Osteoblast (primary cell): ENCODE measurements around the gene RTL9. TPM values are rescaled to one million over a fixed set of nuclear protein-coding genes. Genes with fewer than 3 reads are reported as not detected.
A peak's percentile ranks its signal among the peaks of the same experiment; 100 is the strongest.

ENCODE experiments used
- DNase-seq: peaks from one replicate; pipeline ENCODE4 v3.0.0; 2011; ENCODE audit warnings: low spot score, mixed read lengths; ENCODE audit not compliant: insufficient read length; ENCODE audit errors: missing footprints
- H2AFZ ChIP-seq: 2 replicates; pipeline ENCODE4 v1.6.0; 2011; ENCODE audit warnings: mild to moderate bottlenecking, low read length
- H3K27ac ChIP-seq: 2 replicates; pipeline ENCODE4 v1.5.1; 2011; ENCODE audit warnings: mild to moderate bottlenecking, low read depth, low read length, moderate library complexity
- H3K27me3 ChIP-seq: 2 replicates; pipeline ENCODE4 v1.6.0; 2012; ENCODE audit warnings: mild to moderate bottlenecking, control low read depth, inconsistent platforms, low read length, moderate library complexity; ENCODE audit not compliant: insufficient read depth
- H3K36me3 ChIP-seq: 2 replicates; pipeline ENCODE4 v1.5.1; 2011; ENCODE audit warnings: mild to moderate bottlenecking, low read length, control low read depth, moderate library complexity; ENCODE audit not compliant: insufficient read depth
- H3K4me1 ChIP-seq: 2 replicates; pipeline ENCODE4 v1.5.1; 2011; ENCODE audit warnings: mild to moderate bottlenecking, low read length, control low read depth, moderate library complexity; ENCODE audit not compliant: insufficient read depth
- H3K4me2 ChIP-seq: 2 replicates; pipeline ENCODE4 v1.6.0; 2011; ENCODE audit warnings: mild to moderate bottlenecking, low read length; ENCODE audit not compliant: insufficient read depth
- H3K4me3 ChIP-seq: fragments of 200-600 bp; sonication (generic); 3 replicates; pipeline ENCODE4 v1.5.1; 2012; ENCODE audit warnings: mild to moderate bottlenecking, low read length, inconsistent platforms; ENCODE audit not compliant: insufficient read depth
- H3K79me2 ChIP-seq: 2 replicates; pipeline ENCODE4 v1.6.0; 2012; ENCODE audit warnings: mild to moderate bottlenecking, low read length, control low read depth, inconsistent platforms; ENCODE audit not compliant: insufficient read depth
- H3K9me3 ChIP-seq: 2 replicates; pipeline ENCODE4 v1.5.1; 2011; ENCODE audit warnings: low read depth, low read length, control low read depth
- H4K20me1 ChIP-seq: 2 replicates; pipeline ENCODE4 v1.6.0; 2012; ENCODE audit warnings: mild to moderate bottlenecking, low read length, control low read depth; ENCODE audit not compliant: insufficient read depth
- CTCF ChIP-seq: IDR thresholded peaks from 2 replicates; pipeline ENCODE4 v1.5.1; 2011; ENCODE audit warnings: mild to moderate bottlenecking, low read depth, low read length, moderate library complexity; ENCODE audit errors: extremely low read depth
- total RNA-seq: library from RNA; depleted of rRNA; stranded (reverse); fragments of >200 nt; gene quantifications from 2 replicates; pipeline ENCODE4 v1.2.3, GENCODE V29; 2012

The RTL9 gene
- total RNA-seq, 1 donor, result 0.72 TPM

DNA sequence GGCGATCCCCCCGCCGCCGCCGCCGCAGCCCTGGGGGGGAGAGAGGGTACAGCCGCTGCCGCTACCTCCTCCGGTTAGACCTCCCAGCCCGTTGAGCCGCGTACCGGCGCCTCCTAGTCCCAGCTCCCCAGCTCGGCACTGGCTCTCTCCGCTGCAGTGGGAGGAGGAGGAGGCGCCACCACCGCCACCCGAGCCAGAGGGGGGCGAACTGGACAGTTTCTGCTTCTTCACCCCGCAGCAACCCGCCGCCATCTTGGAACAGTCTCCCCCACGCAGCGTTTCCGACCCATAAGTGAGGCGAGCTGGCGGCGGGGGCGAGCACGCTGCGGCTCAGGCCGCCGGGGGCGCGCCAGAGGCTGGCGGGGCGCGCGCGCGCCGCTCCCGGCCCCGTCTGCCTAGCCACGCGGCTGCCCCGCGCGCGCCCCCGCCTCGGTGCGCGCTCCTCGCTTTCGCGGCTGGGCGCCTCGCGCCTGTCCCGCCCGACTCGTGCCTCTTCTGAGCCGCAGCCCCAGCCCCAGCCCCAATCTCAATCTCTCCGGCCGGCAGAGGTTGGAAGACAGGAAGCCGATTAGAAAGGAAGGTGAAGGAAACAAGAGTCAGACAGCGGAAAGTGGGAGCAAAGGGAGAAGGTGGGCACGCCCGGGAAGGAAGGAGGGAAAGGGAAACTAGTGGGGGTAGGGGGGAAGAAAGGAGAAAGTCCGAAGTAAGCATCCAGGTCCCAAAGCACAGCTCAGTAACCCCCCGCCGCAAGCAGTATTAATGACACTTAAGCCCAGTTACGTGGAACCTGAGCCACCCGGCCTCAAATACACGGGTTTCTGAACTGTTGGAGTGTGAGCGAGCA lies 40.6 kb upstream of the RTL9 start, which contains the start of gene AMMECR1:
Gene AMMECR1 (minus strand): TSS at position 266 of the 844 bp plus-strand sequence. CDS start 14 bp downstream, at position 252.
- Histone ChIP-seq H3K4me3 (peak within 1 kb of the TSS; percentile 82), H3K79me2 (peaks cover 46% of the 10 kb centered on the region), H3K27me3 (peaks cover 5% of the 10 kb centered on the region), H3K27ac (peak within 1 kb of the TSS; percentile 80), H2AFZ (peak within 1 kb of the TSS; percentile 77), H3K36me3 (no peaks in the 10 kb centered on the region), H4K20me1 (peaks cover 16% of the 10 kb centered on the region), H3K9me3 (no peaks in the 10 kb centered on the region), H3K4me2 (peak within 1 kb of the TSS; percentile 81), H3K4me1 (peaks cover 11% of the 10 kb centered on the region)
- TF ChIP-seq CTCF, result no peak
- peak; percentile 95 for DNase-seq

GRCh38 chrX:110318664-110318968 lies 40.0 kb upstream of the RTL9 start:
- no peak for TF ChIP-seq CTCF

DNA sequence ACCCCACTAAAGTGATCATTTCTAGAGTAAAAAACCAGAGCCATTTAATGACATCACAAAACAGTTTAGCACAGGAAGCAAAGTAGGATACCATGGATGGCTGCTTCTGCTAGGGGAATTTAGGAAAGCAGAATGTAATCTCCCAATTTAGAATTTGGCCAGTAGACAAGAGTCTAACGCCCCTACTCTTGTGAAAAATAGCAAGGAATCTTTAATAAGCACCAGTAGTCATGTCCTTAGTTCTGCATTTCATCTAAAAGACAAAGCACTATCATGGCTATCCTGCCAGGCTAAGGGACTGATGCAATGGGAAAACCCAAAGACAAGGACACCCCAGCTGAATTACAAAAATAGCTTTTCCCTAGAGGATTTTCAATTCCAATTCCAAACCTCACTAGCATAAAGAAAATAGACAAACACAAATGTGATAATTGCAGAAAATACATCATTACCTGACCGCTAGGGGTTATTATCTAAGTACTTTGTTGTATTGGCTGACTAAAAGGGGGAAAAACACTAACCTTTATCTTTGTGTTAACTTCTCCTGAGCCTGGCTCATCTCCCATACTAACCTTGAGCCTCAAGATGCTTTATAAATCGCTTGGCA lies 38.2 kb upstream of the RTL9 start:
- Histone ChIP-seq H3K4me2 (no peak overlapping the region), H4K20me1 (no peaks in the 10 kb centered on the region), H3K4me3 (no peak overlapping the region), H2AFZ (no peak overlapping the region), H3K27me3 (peaks cover 3% of the 10 kb centered on the region), H3K27ac (no peak overlapping the region), H3K9me3 (no peaks in the 10 kb centered on the region), H3K79me2 (peaks cover 22% of the 10 kb centered on the region), H3K36me3 (no peaks in the 10 kb centered on the region), H3K4me1 (peaks cover 3% of the 10 kb centered on the region)
- DNase-seq, result no peak
- TF ChIP-seq CTCF, result no peak

More at GRCh38 chrX:110318664-110318968, 40.0 kb upstream of the RTL9 start:
- Histone ChIP-seq H4K20me1 (peaks cover 14% of the 10 kb centered on the region), H3K9me3 (no peaks in the 10 kb centered on the region), H3K79me2 (peaks cover 40% of the 10 kb centered on the region), H3K4me2 (peak overlapping the region; percentile 76), H3K4me1 (peaks cover 11% of the 10 kb centered on the region), H2AFZ (peak overlapping the region; percentile 77), H3K4me3 (peak overlapping the region; percentile 82), H3K27me3 (peaks cover 8% of the 10 kb centered on the region), H3K36me3 (no peaks in the 10 kb centered on the region), H3K27ac (peak overlapping the region; percentile 80)
- DNase-seq, result no peak

- no peaks in the 10 kb centered on the region for H3K36me3 ChIP-seq
- H4K20me1 ChIP-seq, result no peaks in the 10 kb centered on the region
- no peaks in the 10 kb centered on the region for H3K9me3 ChIP-seq
- DNase-seq, result no peak
- H2AFZ ChIP-seq, result no peak overlapping the region
- peaks cover 16% of the 10 kb centered on the region for H3K79me2 ChIP-seq
- no peak overlapping the region for H3K4me3 ChIP-seq
- peaks cover 3% of the 10 kb centered on the region for H3K27me3 ChIP-seq
- no peak overlapping the region for H3K4me2 ChIP-seq
- no peaks in the 10 kb centered on the region for H3K4me1 ChIP-seq
- no peak for TF ChIP-seq CTCF
- no peak overlapping the region for H3K27ac ChIP-seq
Measured at GRCh38 chrX:110321081-110321480, 37.6 kb upstream of the RTL9 start.
